Hematopoietic multipotent progenitor cell treated with erythropoietin and hydrocortisone succinate and interleukin-3 and kit ligand, for 4 days (in vitro differentiated cells): ENCODE data around the gene CDR2L.

Experiments
- DNase-seq: peaks from one replicate; pipeline ENCODE4 v3.0.0-alpha.2; 2015

The CDR2L gene

DNA sequence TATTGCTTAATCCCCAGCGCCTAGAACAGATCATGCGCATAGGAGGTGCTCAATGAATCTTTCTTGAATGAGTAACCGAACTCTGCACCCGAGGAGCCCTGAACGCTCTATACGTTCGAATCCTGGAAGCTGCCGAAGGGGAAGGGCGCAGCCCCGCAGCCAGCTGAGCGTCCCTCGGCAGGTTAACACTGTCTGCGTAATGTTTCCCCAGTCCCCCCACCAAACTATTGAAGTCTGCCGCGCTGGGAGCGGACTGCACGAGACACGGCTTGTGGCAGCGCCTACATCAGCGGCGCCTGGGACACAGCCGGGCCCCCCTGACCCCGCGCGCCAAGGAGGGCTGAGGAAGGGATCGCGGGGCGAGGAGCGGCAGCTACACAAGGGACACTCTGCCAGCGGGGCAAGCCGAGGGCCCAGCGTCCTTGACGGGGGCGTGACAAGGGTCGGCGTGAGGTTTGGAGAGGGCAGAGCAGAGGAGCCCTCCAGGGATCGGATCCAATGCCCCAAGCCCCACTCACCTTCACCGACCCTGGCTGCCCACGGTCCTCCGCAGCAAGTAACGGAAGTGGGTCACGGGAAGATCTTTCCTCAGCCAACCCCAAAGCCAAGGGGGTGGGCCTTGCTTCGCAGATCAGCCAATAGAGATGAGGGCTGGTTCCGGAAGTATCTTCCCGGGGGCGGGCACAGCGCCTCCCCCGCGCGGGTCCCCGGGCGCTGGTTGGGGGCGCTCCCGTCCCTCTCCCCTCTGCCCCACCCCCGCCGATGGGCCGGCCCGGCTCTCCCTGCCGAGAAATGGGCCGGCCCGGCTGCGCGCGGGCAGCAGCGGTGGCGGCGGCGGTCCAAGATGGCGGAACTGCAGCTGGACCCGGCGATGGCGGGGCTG lies 59.2 kb downstream of the CDR2L start, which contains the start of the genes ATP5PD and KCTD2:
ATP5PD (minus strand) TSS at position 563 of the 883 bp plus-strand sequence. CDS start 4,319 bp downstream, outside the sequence.
KCTD2 (plus strand) TSS at position 819 of the 883 bp plus-strand sequence; CDS start at position 845, 26 bp downstream.
- DNase-seq: peak; percentile 99

DNA sequence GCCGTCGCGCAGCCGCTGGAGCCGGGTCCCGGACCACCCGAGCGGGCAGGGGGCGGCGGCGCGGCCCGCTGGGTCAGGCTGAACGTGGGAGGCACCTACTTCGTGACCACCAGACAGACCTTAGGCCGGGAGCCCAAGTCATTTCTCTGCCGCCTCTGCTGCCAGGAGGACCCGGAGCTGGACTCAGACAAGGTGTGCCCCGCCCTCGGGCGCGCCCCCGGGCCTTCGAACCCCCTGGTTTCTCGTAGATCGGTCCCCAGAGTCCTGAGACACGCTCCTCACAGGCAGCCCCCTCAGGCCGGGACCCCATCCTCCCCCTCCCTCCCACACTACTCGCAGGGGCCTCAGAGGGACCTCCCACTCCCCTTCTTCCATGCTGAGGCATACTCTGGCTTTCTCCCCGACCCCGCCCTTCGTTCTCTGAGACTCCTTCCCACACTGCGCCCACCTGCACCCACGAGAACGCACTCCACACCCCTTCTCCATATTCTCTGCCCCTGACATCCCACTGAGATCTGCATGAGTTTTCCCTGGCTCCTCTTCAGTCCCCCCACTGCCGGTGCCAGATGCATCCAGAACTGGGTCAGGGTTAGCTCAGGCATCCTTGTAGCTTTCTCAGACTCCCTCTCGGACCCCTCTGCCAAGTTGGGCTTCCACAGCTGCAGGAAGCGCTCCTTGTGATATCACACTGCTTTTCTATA lies 60.1 kb downstream of the CDR2L start:
- peak; percentile 47 for DNase-seq

DNA sequence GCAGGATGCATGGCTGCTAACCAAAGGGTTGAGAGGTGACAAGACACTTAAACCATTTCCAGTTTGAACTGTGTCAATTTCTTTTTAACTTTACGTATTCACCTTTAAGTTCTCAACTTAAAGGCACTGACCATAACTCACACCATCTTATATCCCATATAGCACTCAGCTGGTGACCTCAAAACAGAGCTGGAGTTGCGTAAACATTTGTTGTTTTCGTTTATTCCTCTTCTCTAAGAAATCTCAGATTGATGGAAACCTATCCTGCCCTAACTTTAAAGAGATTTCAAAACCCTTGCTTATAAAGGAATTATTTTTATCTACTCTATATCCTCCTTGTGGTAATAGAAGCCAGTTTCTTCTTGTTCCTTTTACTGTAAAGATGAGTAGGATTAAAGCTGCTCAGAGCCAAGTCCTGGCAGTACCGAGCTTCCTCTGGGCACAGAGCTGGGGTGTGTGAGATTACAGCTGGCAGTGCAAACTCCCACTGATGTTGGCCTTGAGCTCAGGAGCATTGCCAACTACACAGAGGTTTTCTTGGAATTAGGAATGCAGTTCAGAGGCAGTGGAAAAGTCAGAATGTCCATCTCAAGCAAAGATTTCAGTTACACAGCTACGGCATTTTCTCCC lies 60.9 kb downstream of the CDR2L start:
- peak; percentile 41 for DNase-seq

DNA sequence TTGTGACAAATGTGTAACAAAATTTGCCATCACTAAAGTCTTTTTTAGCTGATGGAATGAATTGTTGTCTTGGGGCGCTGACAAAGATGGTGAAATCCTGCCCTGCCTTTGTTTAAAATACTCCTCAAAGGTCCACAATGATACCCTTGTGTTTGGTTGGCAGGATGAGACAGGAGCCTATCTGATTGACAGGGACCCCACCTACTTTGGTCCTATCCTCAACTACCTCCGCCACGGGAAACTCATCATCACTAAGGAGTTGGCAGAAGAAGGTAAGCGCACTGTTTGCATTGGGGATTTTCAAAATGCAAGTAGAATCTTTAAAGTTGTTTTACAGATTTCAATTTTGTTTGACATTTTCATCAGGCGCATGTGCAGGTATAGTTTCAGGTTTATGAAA lies 61.6 kb downstream of the CDR2L start:
- DNase-seq: no peak

DNA sequence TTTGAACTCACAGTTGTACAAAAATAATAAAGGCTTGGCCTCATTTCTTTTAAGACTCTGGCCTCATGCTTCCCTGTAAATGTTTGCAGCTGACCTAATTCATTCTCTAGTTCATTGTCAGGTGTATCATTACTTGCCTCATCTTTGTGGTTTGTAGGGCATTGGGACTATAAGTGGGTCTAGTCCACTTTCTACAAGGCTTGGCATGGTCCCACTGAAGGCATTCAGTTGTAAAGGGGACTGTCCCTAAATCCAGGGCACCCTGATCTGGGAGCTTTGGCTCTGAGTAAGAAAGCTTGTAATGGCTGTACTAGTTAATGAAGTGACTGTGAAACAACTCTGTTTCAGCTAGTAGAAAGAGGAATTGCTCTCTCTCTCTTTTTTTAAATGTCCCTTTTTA lies 62.3 kb downstream of the CDR2L start:
- DNase-seq: no peak

DNA sequence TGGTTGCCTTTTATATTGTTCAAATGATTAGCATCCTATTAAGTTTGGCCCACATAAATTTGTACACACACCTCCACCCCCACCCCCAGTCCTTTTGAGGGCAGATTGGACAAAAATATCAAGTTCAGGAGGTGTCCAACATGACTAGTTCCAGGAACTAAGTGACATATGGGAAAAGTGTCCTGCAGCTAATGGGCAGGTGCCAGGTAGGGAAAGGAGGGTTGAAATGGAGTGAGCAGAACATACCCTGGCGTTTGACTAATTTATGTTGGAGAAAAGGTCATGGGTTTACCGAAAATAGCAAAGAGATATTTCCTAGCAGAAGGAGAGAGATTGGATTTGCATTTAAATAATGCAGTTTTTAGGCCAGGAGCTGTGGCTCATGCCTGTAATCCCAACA lies 64.5 kb downstream of the CDR2L start:
- no peak for DNase-seq
